Measurements from ENCODE around the gene BMERB1.
"Not testable (repeated sequence)": the region's sequence is repeated elsewhere in the genome, so short reads cannot be mapped to it uniquely, and the experiment has no call there.

Gene BMERB1

GRCh38 chr16:15439102-15439501 lies 4.7 kb downstream of the BMERB1 start:
- no peak overlapping the region for H3K4me3 ChIP-seq
- DNase-seq (ENCODE audit: low spot score in 2 of 2) = no peak
- peaks cover 17% of the 10 kb centered on the region for H3K4me1 ChIP-seq
- H3K36me3 ChIP-seq (replicated peaks) = no peaks in the 10 kb centered on the region
- H3K27me3 ChIP-seq (ENCODE audit: low read depth) = peaks cover 14% of the 10 kb centered on the region
- no peaks in the 10 kb centered on the region for H3K9me3 ChIP-seq
- in situ Hi-C loops (cut with MboI; ENCODE audit: low sequenced_read_pairs) = no loop called here

- H3K27me3 ChIP-seq (ENCODE audit: low read depth) = peaks cover 12% of the 10 kb centered on the region
- no peaks in the 10 kb centered on the region for H3K36me3 ChIP-seq (replicated peaks)
- no peak for DNase-seq (ENCODE audit: low spot score in 2 of 2)
- H3K9me3 ChIP-seq = no peaks in the 10 kb centered on the region
- no peak overlapping the region for H3K4me3 ChIP-seq
- peaks cover 17% of the 10 kb centered on the region for H3K4me1 ChIP-seq
- in situ Hi-C loops (cut with MboI; ENCODE audit: low sequenced_read_pairs) = no loop called here
Observed at GRCh38 chr16:15439521-15439920, 5.1 kb downstream of the BMERB1 start.

- Histone ChIP-seq H3K9me3 (no peaks in the 10 kb centered on the region), H3K4me3 (no peak overlapping the region), H3K4me1 (peaks cover 11% of the 10 kb centered on the region), H3K36me3 (replicated peaks) (no peaks in the 10 kb centered on the region), H3K27me3 (ENCODE audit: low read depth) (peaks cover under 1% of the 10 kb centered on the region)
- in situ Hi-C loops (cut with MboI; ENCODE audit: low sequenced_read_pairs) = no loop called here
- no peak for DNase-seq (ENCODE audit: low spot score in 2 of 2)
Observed at GRCh38 chr16:15440852-15441251, 6.5 kb downstream of the BMERB1 start.

GRCh38 chr16:15442140-15442539 lies 7.8 kb downstream of the BMERB1 start:
- H3K4me1 ChIP-seq; H3K27me3 ChIP-seq (ENCODE audit: low read depth); DNase-seq (ENCODE audit: low spot score in 2 of 2); H3K36me3 ChIP-seq (replicated peaks); H3K4me3 ChIP-seq; H3K9me3 ChIP-seq; in situ Hi-C loops (cut with MboI; ENCODE audit: low sequenced_read_pairs): not testable (repeated sequence)

- H3K27me3 ChIP-seq (ENCODE audit: low read depth) = no peaks in the 10 kb centered on the region
- no peaks in the 10 kb centered on the region; the same call in 1 of the 2 replicates for H3K4me1 ChIP-seq
- H3K36me3 ChIP-seq (replicated peaks) = no peaks in the 10 kb centered on the region
- H3K9me3 ChIP-seq = no peaks in the 10 kb centered on the region
- no peak overlapping the region for H3K4me3 ChIP-seq
- DNase-seq (ENCODE audit: low spot score in 2 of 2) = no peak
- in situ Hi-C loops (cut with MboI; ENCODE audit: low sequenced_read_pairs) = no loop called here
Observed at GRCh38 chr16:15443753-15444152, 9.4 kb downstream of the BMERB1 start.

- in situ Hi-C loops (cut with MboI; ENCODE audit: low sequenced_read_pairs) = no loop called here
- Histone ChIP-seq H3K27me3 (ENCODE audit: low read depth) (no peaks in the 10 kb centered on the region), H3K36me3 (replicated peaks) (no peaks in the 10 kb centered on the region), H3K4me3 (no peak overlapping the region), H3K4me1 (no peaks in the 10 kb centered on the region; the same call in 1 of the 2 replicates), H3K9me3 (no peaks in the 10 kb centered on the region)
- no peak for DNase-seq (ENCODE audit: low spot score in 2 of 2)
Observed at GRCh38 chr16:15444264-15444663, 9.9 kb downstream of the BMERB1 start.

- Histone ChIP-seq H3K9me3 (no peaks in the 10 kb centered on the region), H3K4me3 (no peak overlapping the region), H3K4me1 (no peaks in the 10 kb centered on the region; the same call in 1 of the 2 replicates), H3K27me3 (ENCODE audit: low read depth) (no peaks in the 10 kb centered on the region), H3K36me3 (replicated peaks) (no peaks in the 10 kb centered on the region)
- in situ Hi-C loops (cut with MboI; ENCODE audit: low sequenced_read_pairs) = no loop called here
- DNase-seq (ENCODE audit: low spot score in 2 of 2) = no peak
Observed at GRCh38 chr16:15445450-15445849, 11.1 kb downstream of the BMERB1 start.

- Histone ChIP-seq H3K27me3 (ENCODE audit: low read depth) (no peaks in the 10 kb centered on the region), H3K4me1 (no peaks in the 10 kb centered on the region), H3K4me3 (no peak overlapping the region), H3K36me3 (replicated peaks) (no peaks in the 10 kb centered on the region), H3K9me3 (no peaks in the 10 kb centered on the region)
- in situ Hi-C loops (cut with MboI; ENCODE audit: low sequenced_read_pairs) = no loop called here
- DNase-seq (ENCODE audit: low spot score in 2 of 2) = no peak
Observed at GRCh38 chr16:15446901-15447300, 12.5 kb downstream of the BMERB1 start.

- no peaks in the 10 kb centered on the region for H3K9me3 ChIP-seq
- in situ Hi-C loops (cut with MboI; ENCODE audit: low sequenced_read_pairs) = no loop called here
Observed at GRCh38 chr16:15450624-15451023, 16.2 kb downstream of the BMERB1 start.

GRCh38 chr16:15451098-15451731 lies 16.8 kb downstream of the BMERB1 start:
- H3K4me3 ChIP-seq = no peak overlapping the region
- H3K36me3 ChIP-seq (replicated peaks) = no peaks in the 10 kb centered on the region
- no peak for DNase-seq (ENCODE audit: low spot score in 2 of 2)
- in situ Hi-C loops (cut with MboI; ENCODE audit: low sequenced_read_pairs) = no loop called here
- no peaks in the 10 kb centered on the region for H3K4me1 ChIP-seq
- no peaks in the 10 kb centered on the region for H3K9me3 ChIP-seq
- H3K27me3 ChIP-seq (ENCODE audit: low read depth) = no peaks in the 10 kb centered on the region

More at GRCh38 chr16:15450624-15451023, 16.2 kb downstream of the BMERB1 start:
- Histone ChIP-seq H3K36me3 (replicated peaks) (no peaks in the 10 kb centered on the region), H3K27me3 (ENCODE audit: low read depth) (no peaks in the 10 kb centered on the region), H3K4me3 (no peak overlapping the region), H3K4me1 (no peaks in the 10 kb centered on the region)
- DNase-seq (ENCODE audit: low spot score in 2 of 2) = no peak

GRCh38 chr16:15452246-15452855 lies 18.0 kb downstream of the BMERB1 start:
- H3K4me3 ChIP-seq = no peak overlapping the region
- H3K4me1 ChIP-seq = no peaks in the 10 kb centered on the region
- no peaks in the 10 kb centered on the region for H3K27me3 ChIP-seq (ENCODE audit: low read depth)
- no peaks in the 10 kb centered on the region for H3K9me3 ChIP-seq
- in situ Hi-C loops (cut with MboI; ENCODE audit: low sequenced_read_pairs) = no loop called here
- DNase-seq (ENCODE audit: low spot score in 2 of 2) = no peak
- H3K36me3 ChIP-seq (replicated peaks) = no peaks in the 10 kb centered on the region

- H3K9me3 ChIP-seq; DNase-seq (ENCODE audit: low spot score in 2 of 2); H3K4me1 ChIP-seq; in situ Hi-C loops (cut with MboI; ENCODE audit: low sequenced_read_pairs); H3K36me3 ChIP-seq (replicated peaks); H3K4me3 ChIP-seq; H3K27me3 ChIP-seq (ENCODE audit: low read depth): not testable (repeated sequence)
Observed at GRCh38 chr16:15453296-15453695, 18.9 kb downstream of the BMERB1 start.

- H3K4me3 ChIP-seq; H3K27me3 ChIP-seq (ENCODE audit: low read depth); DNase-seq (ENCODE audit: low spot score in 2 of 2); H3K36me3 ChIP-seq (replicated peaks); in situ Hi-C loops (cut with MboI; ENCODE audit: low sequenced_read_pairs); H3K9me3 ChIP-seq; H3K4me1 ChIP-seq: not testable (repeated sequence)
Observed at GRCh38 chr16:15454933-15455332, 20.5 kb downstream of the BMERB1 start.

GRCh38 chr16:15457400-15457799 lies 23.0 kb downstream of the BMERB1 start:
- peaks cover 2% of the 10 kb centered on the region; the same call in 1 of the 2 replicates for H3K27me3 ChIP-seq (ENCODE audit: low read depth)
- H3K4me3 ChIP-seq = no peak overlapping the region
- H3K9me3 ChIP-seq = no peaks in the 10 kb centered on the region
- H3K4me1 ChIP-seq = no peaks in the 10 kb centered on the region
- in situ Hi-C loops (cut with MboI; ENCODE audit: low sequenced_read_pairs) = no loop called here
- H3K36me3 ChIP-seq (replicated peaks) = no peaks in the 10 kb centered on the region
- DNase-seq (ENCODE audit: low spot score in 2 of 2) = no peak
